Astrocyte (in vitro differentiated cells and primary cell): Measurements from ENCODE around the gene THRAP3. TPM values are rescaled to one million over a fixed set of nuclear protein-coding genes. Genes with fewer than 3 reads are reported as not detected.

Experiments
- DNase-seq: peaks from one replicate; pipeline ENCODE4 v3.0.0-alpha.2; 2010; ENCODE audit warnings: low read depth
- FAIRE-seq: peaks from 2 replicates; lab custom pipeline; 2011; peaks lifted over from hg19 to GRCh38; lab: Jason Lieb, UNC
- H2AFZ ChIP-seq: 2 replicates; pipeline ENCODE4 v1.6.0; 2012; ENCODE audit warnings: low read depth, low read length, inconsistent platforms
- H3K27ac ChIP-seq: 2 replicates; pipeline ENCODE4 v1.5.1; 2011; ENCODE audit warnings: low read depth, low read length, inconsistent platforms
- H3K27me3 ChIP-seq: 2 replicates; pipeline ENCODE4 v1.6.0; 2011; ENCODE audit warnings: low read length, inconsistent platforms; ENCODE audit not compliant: insufficient read depth
- H3K36me3 ChIP-seq: 2 replicates; pipeline ENCODE4 v1.5.1; 2011; ENCODE audit warnings: low read length, inconsistent platforms; ENCODE audit not compliant: insufficient read depth
- H3K4me1 ChIP-seq: 2 replicates; pipeline ENCODE4 v1.5.1; 2011; ENCODE audit warnings: low read length, inconsistent platforms; ENCODE audit not compliant: insufficient read depth
- H3K4me2 ChIP-seq: 2 replicates; pipeline ENCODE4 v1.6.0; 2012; ENCODE audit warnings: low read length, inconsistent platforms
- H3K4me3 ChIP-seq: 2 replicates; pipeline ENCODE4 v1.5.1; 2011; ENCODE audit warnings: low read depth, mild to moderate bottlenecking, low read length, inconsistent platforms; ENCODE audit not compliant: insufficient read depth
- H3K79me2 ChIP-seq: 2 replicates; pipeline ENCODE4 v1.6.0; 2012; ENCODE audit warnings: mild to moderate bottlenecking, low read length, inconsistent platforms; ENCODE audit not compliant: insufficient read depth
- H3K9ac ChIP-seq: 2 replicates; pipeline ENCODE4 v1.6.0; 2012; ENCODE audit warnings: mild to moderate bottlenecking, low read length, inconsistent platforms
- H3K9me3 ChIP-seq: 2 replicates; pipeline ENCODE4 v1.5.1; 2012; ENCODE audit warnings: low read depth, mild to moderate bottlenecking, low read length, inconsistent platforms; ENCODE audit not compliant: insufficient read depth
- H4K20me1 ChIP-seq: 2 replicates; pipeline ENCODE4 v1.6.0; 2012; ENCODE audit warnings: low read length, inconsistent platforms; ENCODE audit not compliant: insufficient read depth
- H3K27ac Mint-ChIP-seq: one replicate; pipeline ENCODE4 v1.8.0; 2021; ENCODE audit warnings: mild to moderate bottlenecking, mixed read lengths; ENCODE audit not compliant: unreplicated experiment
- H3K27me3 Mint-ChIP-seq: one replicate; pipeline ENCODE4 v1.8.0; 2021; ENCODE audit warnings: low read depth, mixed read lengths; ENCODE audit not compliant: unreplicated experiment
- H3K36me3 Mint-ChIP-seq: one replicate; pipeline ENCODE4 v1.8.0; 2021; ENCODE audit warnings: low read depth, mixed read lengths; ENCODE audit not compliant: unreplicated experiment
- H3K4me1 Mint-ChIP-seq: one replicate; pipeline ENCODE4 v1.8.0; 2021; ENCODE audit warnings: low read depth, mixed read lengths; ENCODE audit not compliant: unreplicated experiment
- H3K4me3 Mint-ChIP-seq: one replicate; pipeline ENCODE4 v1.8.0; 2021; ENCODE audit warnings: mild to moderate bottlenecking, moderate library complexity, mixed read lengths; ENCODE audit not compliant: unreplicated experiment
- H3K9me3 Mint-ChIP-seq: one replicate; pipeline ENCODE4 v1.8.0; 2021; ENCODE audit warnings: mild to moderate bottlenecking, mixed read lengths; ENCODE audit not compliant: unreplicated experiment
- EZH2 ChIP-seq: IDR thresholded peaks from 2 replicates; pipeline ENCODE4 v1.6.1; 2012; ENCODE audit warnings: mild to moderate bottlenecking, low read length, inconsistent platforms; ENCODE audit not compliant: insufficient read depth
- total RNA-seq: library from RNA; stranded (reverse); gene quantifications from 2 replicates; pipeline ENCODE4 v1.2.1, GENCODE V29; 2021
- TF ChIP-seq, protein P1 (sequence below): IDR thresholded peaks from 2 replicates; pipeline ENCODE4 v1.5.1; 2011; ENCODE audit warnings: low read depth, mild to moderate bottlenecking, inconsistent platforms, low read length, moderate library complexity; ENCODE audit not compliant: insufficient read depth

Gene THRAP3
- total RNA-seq, 1 donor from 2014 or later = 109 TPM

DNA sequence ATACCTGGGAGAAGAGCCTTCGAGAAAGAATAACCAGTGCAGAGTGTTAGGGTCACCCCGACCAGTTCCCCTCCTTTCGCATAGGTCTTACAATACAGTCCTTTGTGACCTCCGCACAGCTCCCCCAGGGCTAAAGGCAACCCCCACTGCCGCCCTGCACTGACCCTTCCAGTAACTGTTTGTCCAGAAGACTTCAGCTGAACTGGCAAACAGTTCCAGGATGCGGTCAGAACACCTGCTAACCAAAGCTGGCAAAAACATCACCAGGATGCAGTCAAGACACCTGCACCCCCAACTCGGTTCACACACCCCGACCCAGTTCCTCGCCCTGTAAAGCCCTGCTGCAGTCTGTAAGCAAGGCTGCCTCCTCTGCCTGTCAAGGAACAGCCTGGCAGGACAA lies 105.6 kb downstream of the THRAP3 start:
- Mint-ChIP-seq H3K27ac (no peak overlapping the region), H3K4me3 (no peak overlapping the region), H3K4me1 (peaks cover 19% of the 10 kb centered on the region), H3K36me3 (peaks cover 33% of the 10 kb centered on the region), H3K9me3 (peaks cover 3% of the 10 kb centered on the region), H3K27me3 (peaks cover 6% of the 10 kb centered on the region)
- Histone ChIP-seq H4K20me1 (peaks cover 3% of the 10 kb centered on the region), H3K4me1 (peaks cover 15% of the 10 kb centered on the region), H3K27ac (no peak overlapping the region), H3K4me2 (no peak overlapping the region), H3K9me3 (no peaks in the 10 kb centered on the region), H2AFZ (no peak overlapping the region), H3K27me3 (no peaks in the 10 kb centered on the region), H3K79me2 (no peaks in the 10 kb centered on the region), H3K36me3 (no peaks in the 10 kb centered on the region), H3K4me3 (no peak overlapping the region), H3K9ac (no peak overlapping the region)
- no peak for FAIRE-seq
- TF ChIP-seq, protein P1, sequence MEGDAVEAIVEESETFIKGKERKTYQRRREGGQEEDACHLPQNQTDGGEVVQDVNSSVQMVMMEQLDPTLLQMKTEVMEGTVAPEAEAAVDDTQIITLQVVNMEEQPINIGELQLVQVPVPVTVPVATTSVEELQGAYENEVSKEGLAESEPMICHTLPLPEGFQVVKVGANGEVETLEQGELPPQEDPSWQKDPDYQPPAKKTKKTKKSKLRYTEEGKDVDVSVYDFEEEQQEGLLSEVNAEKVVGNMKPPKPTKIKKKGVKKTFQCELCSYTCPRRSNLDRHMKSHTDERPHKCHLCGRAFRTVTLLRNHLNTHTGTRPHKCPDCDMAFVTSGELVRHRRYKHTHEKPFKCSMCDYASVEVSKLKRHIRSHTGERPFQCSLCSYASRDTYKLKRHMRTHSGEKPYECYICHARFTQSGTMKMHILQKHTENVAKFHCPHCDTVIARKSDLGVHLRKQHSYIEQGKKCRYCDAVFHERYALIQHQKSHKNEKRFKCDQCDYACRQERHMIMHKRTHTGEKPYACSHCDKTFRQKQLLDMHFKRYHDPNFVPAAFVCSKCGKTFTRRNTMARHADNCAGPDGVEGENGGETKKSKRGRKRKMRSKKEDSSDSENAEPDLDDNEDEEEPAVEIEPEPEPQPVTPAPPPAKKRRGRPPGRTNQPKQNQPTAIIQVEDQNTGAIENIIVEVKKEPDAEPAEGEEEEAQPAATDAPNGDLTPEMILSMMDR = no peak
- no peak for TF ChIP-seq EZH2
- DNase-seq = no peak

DNA sequence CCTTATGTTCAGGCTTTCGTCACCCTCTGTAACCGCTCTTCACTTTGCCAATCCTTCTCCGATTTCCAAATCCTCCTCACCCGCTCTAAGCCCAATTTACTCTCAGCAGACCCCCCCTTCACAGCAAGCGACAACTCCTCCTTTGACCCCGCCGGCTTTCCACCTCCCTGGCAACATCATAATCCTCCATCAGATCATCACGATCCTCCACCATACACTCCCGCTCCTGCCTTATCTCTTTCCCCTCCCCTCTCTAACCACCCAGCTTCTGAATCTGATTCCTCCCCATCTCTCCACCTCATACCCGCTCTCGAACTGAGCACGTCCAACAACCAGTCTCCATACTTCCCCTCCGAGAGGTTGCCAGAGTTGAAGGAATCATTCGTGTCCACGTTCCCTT lies 106.7 kb downstream of the THRAP3 start:
- Histone ChIP-seq H3K27me3 (no peaks in the 10 kb centered on the region), H3K9ac (no peak overlapping the region), H3K4me3 (no peak overlapping the region), H2AFZ (no peak overlapping the region), H3K27ac (no peak overlapping the region), H3K4me1 (peaks cover 15% of the 10 kb centered on the region), H3K9me3 (no peaks in the 10 kb centered on the region), H3K36me3 (no peaks in the 10 kb centered on the region), H4K20me1 (peaks cover 3% of the 10 kb centered on the region), H3K4me2 (no peak overlapping the region), H3K79me2 (no peaks in the 10 kb centered on the region)
- Mint-ChIP-seq H3K27ac (no peak overlapping the region), H3K4me3 (peak overlapping the region; percentile 30), H3K9me3 (peaks cover 3% of the 10 kb centered on the region), H3K36me3 (peaks cover 33% of the 10 kb centered on the region), H3K27me3 (peaks cover 6% of the 10 kb centered on the region), H3K4me1 (peaks cover 16% of the 10 kb centered on the region)
- TF ChIP-seq, protein P1 = no peak
- no peak for TF ChIP-seq EZH2
- FAIRE-seq (no peak), DNase-seq (no peak)

DNA sequence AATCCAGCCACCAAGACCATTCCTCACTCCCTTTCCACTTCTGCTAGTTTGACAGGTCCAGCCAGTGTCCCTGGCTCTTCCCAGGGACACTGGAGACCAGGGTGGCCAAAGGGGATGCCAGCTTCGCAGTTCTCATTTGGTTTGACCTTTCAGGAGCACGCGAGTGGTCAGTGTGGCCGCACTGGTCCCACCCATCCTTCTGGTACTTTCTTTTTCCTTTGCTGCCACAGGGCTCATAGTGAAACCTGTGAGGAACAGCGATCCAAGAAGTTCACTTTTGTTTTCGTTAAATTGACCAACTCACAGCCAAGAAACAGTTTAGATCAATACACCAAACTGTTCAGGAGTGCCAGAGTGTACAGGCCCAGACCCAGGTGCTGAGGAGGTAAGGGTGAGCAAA lies 113.6 kb downstream of the THRAP3 start:
- peaks cover 14% of the 10 kb centered on the region for H3K36me3 Mint-ChIP-seq
- no peak overlapping the region for H3K4me2 ChIP-seq
- no peak overlapping the region for H3K4me3 ChIP-seq
- FAIRE-seq = no peak
- H3K27me3 ChIP-seq = no peaks in the 10 kb centered on the region
- no peaks in the 10 kb centered on the region for H3K36me3 ChIP-seq
- H3K4me1 Mint-ChIP-seq = peaks cover 8% of the 10 kb centered on the region
- no peak overlapping the region for H2AFZ ChIP-seq
- H3K9ac ChIP-seq = no peak overlapping the region
- no peak overlapping the region for H3K27ac ChIP-seq
- no peaks in the 10 kb centered on the region for H3K9me3 ChIP-seq
- H3K79me2 ChIP-seq = no peaks in the 10 kb centered on the region
- no peaks in the 10 kb centered on the region for H3K9me3 Mint-ChIP-seq
- peaks cover 3% of the 10 kb centered on the region for H3K27me3 Mint-ChIP-seq
- no peak for DNase-seq
- TF ChIP-seq EZH2 = no peak
- TF ChIP-seq, protein P1 = no peak
- H3K4me1 ChIP-seq = peaks cover 4% of the 10 kb centered on the region
- no peaks in the 10 kb centered on the region for H4K20me1 ChIP-seq
- H3K4me3 Mint-ChIP-seq = no peak overlapping the region
- no peak overlapping the region for H3K27ac Mint-ChIP-seq
